ENCODE measurements around the gene LRP1B. TPM values are rescaled to one million over a fixed set of nuclear protein-coding genes. Genes with fewer than 3 reads are reported as not detected.

LRP1B gene
- total RNA-seq, 2 experiments from 2014 or later = not detected

DNA sequence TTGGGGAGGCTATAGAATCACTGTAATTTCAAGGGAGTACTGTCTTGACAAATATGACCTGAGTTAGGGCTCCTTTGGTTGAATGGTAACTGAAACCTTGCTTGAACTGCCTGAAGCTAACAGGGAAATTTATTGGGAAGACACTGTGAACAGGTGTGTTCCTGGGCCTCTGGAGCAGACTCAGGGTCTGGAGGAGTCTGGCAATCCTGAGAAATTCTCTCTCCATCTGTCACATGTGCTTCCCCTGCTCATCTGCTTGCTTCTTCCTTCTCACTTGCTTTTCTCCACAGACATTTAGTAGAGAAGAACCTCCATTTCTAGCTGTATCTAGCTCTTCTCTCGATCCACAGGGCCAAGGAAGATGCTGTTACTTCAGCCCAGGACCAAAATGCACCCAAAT, 476.5 kb downstream of the LRP1B start:
- ATAC-seq (no peak), DNase-seq (no peak)
- CTCF ChIA-PET = no interaction called here
- H3K27ac Mint-ChIP-seq = no peak overlapping the region
- H3K4me1 Mint-ChIP-seq (ENCODE audit: low read depth) = no peaks in the 10 kb centered on the region
- no peaks in the 10 kb centered on the region for H3K36me3 Mint-ChIP-seq (ENCODE audit: low read depth)
- no peaks in the 10 kb centered on the region for H3K9me3 Mint-ChIP-seq (ENCODE audit: insufficient read depth)
- H3K4me3 Mint-ChIP-seq = no peak overlapping the region
- POLR2A ChIA-PET = no interaction called here
- H3K27me3 Mint-ChIP-seq (ENCODE audit: low read depth) = no peaks in the 10 kb centered on the region

DNA sequence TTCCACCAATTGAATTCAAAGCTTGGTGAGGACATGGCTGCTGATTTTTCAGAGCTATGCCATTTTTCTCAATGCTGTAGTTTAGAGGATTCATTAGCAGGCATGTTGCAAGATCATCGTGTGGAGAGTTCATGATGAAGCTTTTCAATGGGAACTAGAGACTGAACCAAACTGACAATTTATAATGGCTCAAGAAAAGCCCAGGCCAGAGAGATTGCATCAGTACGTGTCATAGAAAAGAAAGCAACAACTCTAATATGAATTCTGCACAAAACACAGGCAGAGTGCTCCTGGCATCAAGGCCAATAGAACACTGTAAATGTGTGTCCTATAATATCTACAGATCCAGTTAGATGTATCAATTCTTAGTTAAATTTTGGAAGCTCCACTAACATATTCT, 477.6 kb downstream of the LRP1B start:
- Mint-ChIP-seq H3K27ac (no peak overlapping the region), H3K9me3 (ENCODE audit: insufficient read depth) (no peaks in the 10 kb centered on the region), H3K4me1 (ENCODE audit: low read depth) (no peaks in the 10 kb centered on the region), H3K4me3 (no peak overlapping the region), H3K27me3 (ENCODE audit: low read depth) (no peaks in the 10 kb centered on the region), H3K36me3 (ENCODE audit: low read depth) (no peaks in the 10 kb centered on the region)
- ChIA-PET CTCF (no interaction called here), POLR2A (no interaction called here)
- DNase-seq = no peak
- ATAC-seq = no peak

DNA sequence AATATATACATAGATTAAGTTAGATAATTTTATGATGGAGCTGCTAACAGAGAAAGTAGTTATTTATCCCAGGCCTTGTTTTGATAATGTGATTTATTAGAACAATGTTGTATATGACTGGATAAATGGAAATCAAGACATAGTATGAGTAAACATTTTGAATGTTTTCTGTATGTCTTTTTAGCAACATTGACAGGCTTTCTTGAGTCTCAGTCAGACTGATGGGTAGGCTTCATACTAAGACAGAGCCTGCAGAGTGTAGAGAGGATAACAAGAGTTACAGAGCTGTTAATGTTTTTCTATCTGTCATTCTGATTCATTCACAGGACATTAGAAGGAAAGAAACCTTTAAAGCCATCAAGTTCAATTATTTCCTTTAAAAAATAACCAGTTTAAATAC, 478.5 kb downstream of the LRP1B start:
- Mint-ChIP-seq H3K4me1 (ENCODE audit: low read depth) (no peaks in the 10 kb centered on the region), H3K36me3 (ENCODE audit: low read depth) (no peaks in the 10 kb centered on the region), H3K27me3 (ENCODE audit: low read depth) (no peaks in the 10 kb centered on the region), H3K4me3 (no peak overlapping the region), H3K27ac (no peak overlapping the region), H3K9me3 (ENCODE audit: insufficient read depth) (no peaks in the 10 kb centered on the region)
- DNase-seq (no peak), ATAC-seq (no peak)
- POLR2A ChIA-PET = no interaction called here
- CTCF ChIA-PET = interaction anchor here (0.6 kb wide), 1 partner anchor 740 kb away, joined by 5 read pairs; no protein-coding TSS in a partner anchor

DNA sequence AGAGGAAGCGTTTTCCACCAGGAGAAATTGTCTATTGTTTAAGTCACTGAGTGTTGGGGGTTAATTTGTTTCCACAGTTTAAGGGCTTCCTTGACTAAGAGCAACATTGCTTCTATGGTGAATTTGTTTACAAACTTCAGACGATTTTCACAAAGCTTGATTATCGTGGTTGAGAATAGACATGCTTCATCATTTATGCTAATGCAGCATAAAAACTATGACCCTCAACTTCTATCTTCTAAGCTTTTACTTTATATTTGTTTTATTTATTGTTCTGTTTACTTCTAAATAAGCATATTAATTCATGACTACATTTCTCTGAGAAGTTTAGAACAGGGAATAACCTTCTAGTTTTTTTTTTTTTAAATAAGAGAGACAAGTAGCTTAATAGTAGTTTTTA, 483.5 kb downstream of the LRP1B start:
- Mint-ChIP-seq H3K36me3 (ENCODE audit: low read depth) (no peaks in the 10 kb centered on the region), H3K27me3 (ENCODE audit: low read depth) (no peaks in the 10 kb centered on the region), H3K4me1 (ENCODE audit: low read depth) (no peaks in the 10 kb centered on the region), H3K9me3 (ENCODE audit: insufficient read depth) (no peaks in the 10 kb centered on the region), H3K27ac (no peak overlapping the region), H3K4me3 (no peak overlapping the region)
- CTCF ChIA-PET = no interaction called here
- DNase-seq (no peak), ATAC-seq (no peak)
- POLR2A ChIA-PET = no interaction called here

DNA sequence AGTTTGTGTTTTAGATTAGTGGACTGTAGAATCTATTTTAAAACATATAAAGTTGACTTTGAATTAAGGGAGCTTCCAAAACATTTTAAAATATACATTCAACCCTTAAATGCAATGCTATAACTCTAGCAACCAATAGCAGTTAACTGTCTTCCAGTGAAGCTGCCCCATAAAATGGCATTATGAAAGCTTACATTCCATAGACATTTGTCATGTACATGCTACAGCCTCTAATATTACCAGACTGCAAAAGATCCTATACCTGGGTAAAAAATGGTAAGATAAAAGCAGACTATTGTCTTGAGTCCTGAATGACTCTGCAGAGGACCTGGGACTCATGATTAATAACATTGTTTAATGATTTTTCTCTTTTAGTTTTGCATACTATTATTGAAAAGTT, 489.4 kb downstream of the LRP1B start:
- DNase-seq = no peak
- Mint-ChIP-seq H3K9me3 (ENCODE audit: insufficient read depth) (peaks cover 10% of the 10 kb centered on the region), H3K4me1 (ENCODE audit: low read depth) (no peaks in the 10 kb centered on the region), H3K4me3 (no peak overlapping the region), H3K27me3 (ENCODE audit: low read depth) (no peaks in the 10 kb centered on the region), H3K27ac (no peak overlapping the region), H3K36me3 (ENCODE audit: low read depth) (no peaks in the 10 kb centered on the region)
- no peak for ATAC-seq
- POLR2A ChIA-PET = no interaction called here
- CTCF ChIA-PET = no interaction called here

DNA sequence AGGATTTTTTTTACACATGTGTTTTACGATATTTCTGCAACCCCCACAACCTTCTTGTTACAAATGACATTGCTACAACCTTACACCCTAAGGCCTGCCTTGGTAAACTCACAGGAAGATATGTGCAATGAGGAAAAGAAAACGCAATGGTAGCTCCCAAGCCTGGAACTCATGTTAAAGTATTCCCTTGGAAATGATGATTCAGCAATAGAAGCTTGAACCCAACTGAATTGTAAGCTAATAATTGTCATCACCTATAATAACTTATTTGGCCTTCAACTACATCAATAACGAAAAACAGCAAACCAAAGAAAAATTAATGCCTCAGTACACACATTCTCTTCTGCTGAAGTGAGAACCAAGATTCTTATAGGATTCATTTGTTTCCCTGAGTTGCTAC, 491.0 kb downstream of the LRP1B start:
- no peak for DNase-seq
- Mint-ChIP-seq H3K4me3 (no peak overlapping the region), H3K4me1 (ENCODE audit: low read depth) (no peaks in the 10 kb centered on the region), H3K9me3 (ENCODE audit: insufficient read depth) (peaks cover 10% of the 10 kb centered on the region), H3K36me3 (ENCODE audit: low read depth) (no peaks in the 10 kb centered on the region), H3K27me3 (ENCODE audit: low read depth) (no peaks in the 10 kb centered on the region), H3K27ac (no peak overlapping the region)
- ATAC-seq = no peak
- CTCF ChIA-PET = no interaction called here
- POLR2A ChIA-PET = no interaction called here

DNA sequence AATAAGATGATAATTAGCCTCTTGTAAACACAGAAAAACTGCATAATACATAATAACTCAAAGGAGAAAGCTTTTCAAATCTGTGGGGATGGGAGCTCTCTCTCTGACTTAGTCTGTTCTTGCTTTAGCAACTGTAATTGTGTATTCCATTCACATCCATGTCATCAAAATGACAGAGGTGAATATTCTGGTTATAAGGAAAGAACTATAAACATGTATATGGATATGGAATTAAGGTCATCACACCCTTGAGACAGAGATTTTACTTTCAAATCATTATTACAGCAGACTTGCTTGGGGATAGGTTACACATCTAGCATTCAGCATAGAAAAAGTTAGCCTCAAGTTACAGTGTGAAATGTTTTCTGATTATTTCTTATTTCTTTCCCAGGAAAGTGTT, 497.7 kb downstream of the LRP1B start:
- POLR2A ChIA-PET = no interaction called here
- no peaks in the 10 kb centered on the region for H3K36me3 Mint-ChIP-seq (ENCODE audit: low read depth)
- no peaks in the 10 kb centered on the region for H3K9me3 Mint-ChIP-seq (ENCODE audit: insufficient read depth)
- no peak overlapping the region for H3K4me3 Mint-ChIP-seq
- DNase-seq (no peak), ATAC-seq (no peak)
- CTCF ChIA-PET = no interaction called here
- no peak overlapping the region for H3K27ac Mint-ChIP-seq
- H3K27me3 Mint-ChIP-seq (ENCODE audit: low read depth) = no peaks in the 10 kb centered on the region
- H3K4me1 Mint-ChIP-seq (ENCODE audit: low read depth) = no peaks in the 10 kb centered on the region

DNA sequence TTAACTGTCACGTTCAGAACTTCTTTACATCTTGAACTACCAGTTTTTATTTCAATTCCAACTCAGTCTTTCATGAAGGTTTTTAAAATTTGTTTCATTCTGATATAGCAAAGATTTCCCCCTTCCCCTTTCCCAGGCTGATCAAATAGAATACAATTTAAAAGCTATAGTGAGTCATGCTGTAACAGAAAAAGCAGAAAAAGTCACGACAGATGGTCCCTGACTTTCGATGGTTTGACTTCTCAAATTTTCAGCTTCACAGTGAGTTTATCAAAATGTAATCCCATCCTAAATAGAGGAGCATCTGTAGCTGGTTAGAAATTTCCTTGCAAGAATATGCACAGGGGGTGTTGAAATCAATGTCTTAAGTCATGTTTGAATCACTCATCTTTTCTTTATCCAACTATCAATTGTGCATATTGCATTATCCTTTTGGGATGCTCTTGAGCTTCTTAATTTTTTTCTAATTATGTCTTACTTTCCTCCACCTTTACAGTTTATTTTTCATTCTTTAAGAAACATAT, 500.3 kb downstream of the LRP1B start:
- H3K4me3 Mint-ChIP-seq = no peak overlapping the region
- H3K36me3 Mint-ChIP-seq (ENCODE audit: low read depth) = no peaks in the 10 kb centered on the region
- H3K27ac Mint-ChIP-seq = no peak overlapping the region
- DNase-seq (no peak), ATAC-seq (no peak)
- H3K27me3 Mint-ChIP-seq (ENCODE audit: low read depth) = no peaks in the 10 kb centered on the region
- H3K9me3 Mint-ChIP-seq (ENCODE audit: insufficient read depth) = peaks cover under 1% of the 10 kb centered on the region
- ChIA-PET CTCF (no interaction called here), POLR2A (no interaction called here)
- H3K4me1 Mint-ChIP-seq (ENCODE audit: low read depth) = no peaks in the 10 kb centered on the region

DNA sequence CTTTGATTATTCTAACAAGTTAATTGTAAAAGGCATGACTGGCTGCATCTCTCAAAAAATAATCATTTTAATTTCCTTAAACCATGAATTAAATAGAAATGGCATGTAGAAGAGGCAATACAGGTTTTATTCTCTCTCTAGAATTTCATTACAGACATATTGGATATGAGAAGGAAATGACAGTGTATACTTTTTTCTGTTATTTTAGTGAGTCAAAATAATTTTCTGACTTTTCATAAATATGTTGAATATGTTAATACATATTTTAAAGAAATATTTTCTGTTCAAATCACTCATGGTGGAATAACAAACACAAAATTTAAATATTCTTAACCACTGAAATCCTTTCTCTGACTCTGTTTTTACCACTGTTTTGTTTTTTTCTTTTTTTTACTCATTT, 510.4 kb downstream of the LRP1B start:
- Mint-ChIP-seq H3K36me3 (ENCODE audit: low read depth) (no peaks in the 10 kb centered on the region), H3K9me3 (ENCODE audit: insufficient read depth) (peaks cover 5% of the 10 kb centered on the region), H3K4me1 (ENCODE audit: low read depth) (no peaks in the 10 kb centered on the region), H3K4me3 (no peak overlapping the region), H3K27ac (no peak overlapping the region), H3K27me3 (ENCODE audit: low read depth) (no peaks in the 10 kb centered on the region)
- no peak for DNase-seq
- CTCF ChIA-PET = no interaction called here
- no peak for ATAC-seq
- POLR2A ChIA-PET = no interaction called here

DNA sequence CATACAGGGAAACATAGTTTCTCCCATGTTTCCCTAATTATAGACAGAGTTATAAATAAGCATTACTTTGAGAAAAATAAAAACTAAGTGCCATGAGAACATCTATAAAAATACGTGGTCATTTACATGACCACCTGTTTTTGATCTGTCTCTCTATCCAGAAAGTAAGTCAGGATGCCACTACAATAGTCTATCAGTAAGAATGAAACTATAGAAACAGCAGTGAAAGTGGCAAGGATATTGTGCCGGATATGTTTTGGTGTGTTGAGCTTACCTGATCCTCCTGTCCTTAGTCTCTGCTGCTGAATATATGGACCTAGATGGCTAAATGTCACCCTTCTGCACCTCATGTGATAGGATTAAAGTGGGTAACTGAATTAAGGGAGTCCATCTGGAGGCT, 512.4 kb downstream of the LRP1B start:
- peaks cover under 1% of the 10 kb centered on the region for H3K9me3 Mint-ChIP-seq (ENCODE audit: insufficient read depth)
- POLR2A ChIA-PET = no interaction called here
- DNase-seq (no peak), ATAC-seq (no peak)
- H3K27me3 Mint-ChIP-seq (ENCODE audit: low read depth) = no peaks in the 10 kb centered on the region
- H3K4me1 Mint-ChIP-seq (ENCODE audit: low read depth) = no peaks in the 10 kb centered on the region
- H3K36me3 Mint-ChIP-seq (ENCODE audit: low read depth) = no peaks in the 10 kb centered on the region
- no peak overlapping the region for H3K4me3 Mint-ChIP-seq
- CTCF ChIA-PET = no interaction called here
- no peak overlapping the region for H3K27ac Mint-ChIP-seq

DNA sequence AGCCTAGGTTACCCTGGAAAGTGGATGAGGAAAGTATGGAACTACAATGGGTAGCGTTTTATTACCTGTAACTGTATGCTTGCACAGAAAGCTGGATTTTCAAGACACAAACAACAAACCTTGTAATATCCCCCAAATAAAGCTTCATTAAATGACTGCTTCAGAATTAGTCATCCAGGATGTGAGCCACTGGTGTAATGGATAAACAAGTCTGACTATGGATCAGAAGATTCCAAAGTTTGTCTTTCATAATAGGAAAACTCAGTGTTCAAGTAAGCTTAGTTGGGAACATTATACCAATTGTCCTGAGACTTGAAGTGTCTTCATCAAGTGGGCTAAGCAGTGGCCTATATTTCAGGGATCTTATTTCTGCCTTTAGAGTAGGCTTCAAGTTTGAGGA, 518.8 kb downstream of the LRP1B start:
- ChIA-PET POLR2A (no interaction called here), CTCF (no interaction called here)
- H3K9me3 Mint-ChIP-seq (ENCODE audit: insufficient read depth) = peaks cover 6% of the 10 kb centered on the region

DNA sequence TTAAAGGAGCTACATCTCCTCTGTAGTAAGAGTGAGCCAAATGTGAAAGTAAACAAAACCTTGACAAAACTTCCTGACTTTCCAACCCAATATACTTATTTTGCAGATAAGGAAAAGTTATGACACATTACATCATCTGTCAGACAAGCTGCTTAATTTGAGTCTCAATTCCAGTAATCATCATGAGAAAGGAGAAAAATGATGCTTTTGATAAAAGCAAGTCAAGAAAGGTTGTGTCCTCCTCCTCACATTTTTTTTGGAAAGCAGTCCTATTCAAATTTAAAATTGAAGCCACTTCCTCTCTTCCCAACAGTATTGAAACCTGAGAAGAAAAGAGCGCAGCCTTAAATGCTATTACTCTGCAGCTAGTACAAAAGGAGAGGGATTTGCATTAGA, 519.6 kb downstream of the LRP1B start:
- ATAC-seq (no peak), DNase-seq (no peak)
- H3K9me3 Mint-ChIP-seq (ENCODE audit: insufficient read depth) = peaks cover 6% of the 10 kb centered on the region
- ChIA-PET CTCF (no interaction called here), POLR2A (no interaction called here)
- H3K36me3 Mint-ChIP-seq (ENCODE audit: low read depth) = no peaks in the 10 kb centered on the region
- H3K27ac Mint-ChIP-seq = no peak overlapping the region
- no peak overlapping the region for H3K4me3 Mint-ChIP-seq
- H3K4me1 Mint-ChIP-seq (ENCODE audit: low read depth) = no peaks in the 10 kb centered on the region
- H3K27me3 Mint-ChIP-seq (ENCODE audit: low read depth) = no peaks in the 10 kb centered on the region

More for the DNA sequence above, 518.8 kb downstream of the LRP1B start:
- Mint-ChIP-seq H3K27me3 (ENCODE audit: low read depth) (no peaks in the 10 kb centered on the region), H3K36me3 (ENCODE audit: low read depth) (no peaks in the 10 kb centered on the region), H3K4me3 (no peak overlapping the region), H3K4me1 (ENCODE audit: low read depth) (no peaks in the 10 kb centered on the region), H3K27ac (no peak overlapping the region)
- DNase-seq = no peak
- ATAC-seq = no peak

DNA sequence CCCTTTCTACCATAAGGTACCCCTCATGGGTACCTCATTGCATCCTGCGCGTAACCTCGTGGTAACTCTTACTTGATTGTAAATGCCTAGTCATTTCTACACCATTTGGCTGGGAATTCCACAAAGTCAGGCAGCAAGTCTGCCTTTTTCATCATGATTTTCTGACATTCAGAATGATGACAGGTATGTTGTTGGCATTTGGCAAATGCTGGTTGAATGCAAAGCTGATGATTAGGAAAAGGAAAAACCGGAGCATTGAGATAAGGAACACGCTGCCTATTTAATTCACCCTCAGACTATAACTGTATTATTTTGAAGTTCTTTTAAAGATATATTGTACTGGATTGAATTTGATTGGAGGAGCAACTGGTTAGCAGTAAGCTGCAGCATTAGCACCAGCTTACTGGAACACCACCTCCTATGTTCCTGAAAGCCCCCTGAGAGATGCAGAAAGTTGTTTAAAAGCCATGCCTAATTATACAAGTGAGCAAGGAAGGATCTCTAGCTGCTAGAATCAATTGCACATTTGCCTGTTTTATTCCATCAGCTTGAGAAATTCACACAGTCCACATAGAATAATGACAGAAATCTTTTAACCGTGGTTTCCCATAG, 520.1 kb downstream of the LRP1B start:
- H3K4me1 Mint-ChIP-seq (ENCODE audit: low read depth) = no peaks in the 10 kb centered on the region

More for the DNA sequence above, 520.1 kb downstream of the LRP1B start:
- Mint-ChIP-seq H3K27ac (no peak overlapping the region), H3K9me3 (ENCODE audit: insufficient read depth) (peaks cover 6% of the 10 kb centered on the region), H3K4me3 (no peak overlapping the region), H3K27me3 (ENCODE audit: low read depth) (no peaks in the 10 kb centered on the region), H3K36me3 (ENCODE audit: low read depth) (no peaks in the 10 kb centered on the region)
- ChIA-PET POLR2A (no interaction called here), CTCF (no interaction called here)
- ATAC-seq = no peak
- no peak for DNase-seq

Data from activated CD8-positive, alpha-beta T cell treated with anti-CD3 and anti-CD28 coated beads, Interleukin-2, amount 10 ng/mL, durations not matched to agents 7 days and 5 days (primary cell).